K562 (cell line): ENCODE data around the gene JMJD1C. TPM values are rescaled to one million over a fixed set of nuclear protein-coding genes. Genes with fewer than 3 reads are reported as not detected.

Source experiments
- CEBPZ ChIP-seq: fragments of 150-350 bp; IDR thresholded peaks from 2 replicates; pipeline ENCODE4 v1.6.1; 2014; ENCODE audit warnings: low read depth, mild to moderate bottlenecking, low read length, borderline replicate concordance
- RBBP5 ChIP-seq: fragments of 200-600 bp; sonication (generic); IDR thresholded peaks from 2 replicates; pipeline ENCODE4 v1.6.1; 2012; ENCODE audit warnings: borderline replicate concordance, mild to moderate bottlenecking, low read length, control low read depth, inconsistent platforms; ENCODE audit not compliant: insufficient read depth, poor library complexity, severe bottlenecking
- RBM14 ChIP-seq: fragments of 200-400 bp; formaldehyde crosslinking; IDR thresholded peaks from 2 replicates; pipeline ENCODE4 v1.6.1; 2018; ENCODE audit warnings: low read depth, mild to moderate bottlenecking, low read length, moderate library complexity, borderline replicate concordance; ENCODE audit not compliant: insufficient read depth
- ZNF586 ChIP-seq: fragments of 450-650 bp; formaldehyde crosslinking; conservative IDR thresholded peaks from 2 replicates; pipeline ENCODE4 v1.4.0; 2020; ENCODE audit warnings: mild to moderate bottlenecking, moderate library complexity
- ZNF609 ChIP-seq: sonication (generic); formaldehyde crosslinking; IDR thresholded peaks from 2 replicates; pipeline ENCODE4 v1.8.1; 2023; ENCODE audit warnings: missing genetic modification reagents, mild to moderate bottlenecking, borderline replicate concordance
- polyA plus RNA-seq, 8 experiments: library from polyadenylated mRNA; depleted of rRNA in 4 of 8; stranded (reverse) in 5 of 8; unstranded in 3 of 8; fragments of >200 nt; fragmentation: Nextera tagmentation in 2 of 8; fragmentation: Illumina TruSeq in 1 of 8; extraction: Ambion mirVana in 2 of 8; extraction: Trizol in 1 of 8; gene quantifications; 2 replicates each; pipeline versions ENCODE4 v1.2.1 to v1.2.3, GENCODE V29; 2011 to 2014; ENCODE audit warnings: inconsistent platforms in 1 of 8, missing spikeins in 1 of 8
- total RNA-seq, 7 experiments: library from RNA; depleted of rRNA in 6 of 7; stranded (reverse); fragments of >200 nt in 6 of 7; fragmentation: Illumina TruSeq in 2 of 7; extraction: Trizol in 2 of 7; gene quantifications; 2 replicates each; pipeline versions ENCODE4 v1.2.1 to v1.2.3, GENCODE V29; 2011 to 2021; ENCODE audit warnings: low replicate concordance in 1 of 7

The JMJD1C gene
- total and polyA plus RNA-seq, 9 of the 15 experiments (the other 6 are each of a cell fraction or from before 2014, with no cell fraction given) = 25.3 to 68.0 (median 47.2) TPM

- TF ChIP-seq CEBPZ (no peak), ZNF586 (no peak), RBM14 (no peak), RBBP5 (no peak), ZNF609 (CRISPR knock-in tag) (no peak)
- TF ChIP-seq, all 486 proteins: peak for 0
Measured at GRCh38 chr10:63384675-63385074, 81.1 kb downstream of the JMJD1C start (continued).
